GM18873 (cell line): ENCODE results near the gene FAM229B.
"Not testable (repeated sequence)": the region's sequence is repeated elsewhere in the genome, so short reads cannot be mapped to it uniquely, and the experiment has no call there.

ENCODE experiments used
- ATAC-seq: cut with Tn5 transposase; IDR thresholded peaks from one replicate; pipeline ENCODE4 v1.9.1; 2021; ENCODE audit warnings: mild to moderate bottlenecking, moderate library complexity, moderate number of reproducible peaks; ENCODE audit not compliant: unreplicated experiment, low FRiP score

FAM229B gene

GRCh38 chr6:112061605-112062004, 25.8 kb upstream of the FAM229B start:
- ATAC-seq = no peak

- no peak for ATAC-seq
Observed at GRCh38 chr6:112062966-112063365, 24.4 kb upstream of the FAM229B start.

- no peak for ATAC-seq
Observed at GRCh38 chr6:112065426-112065986, 21.9 kb upstream of the FAM229B start.

- no peak for ATAC-seq
Observed at GRCh38 chr6:112066606-112067005, 20.8 kb upstream of the FAM229B start.

GRCh38 chr6:112081569-112081968, 5.8 kb upstream of the FAM229B start:
- no peak for ATAC-seq

- no peak for ATAC-seq
Observed at GRCh38 chr6:112085286-112086065, 1.9 kb upstream of the FAM229B start.

GRCh38 chr6:112086744-112087135, 651 bp upstream of the FAM229B start:
- ATAC-seq = peak; percentile 18

- ATAC-seq = no peak
Observed at GRCh38 chr6:112087916-112088315, 525 bp downstream of the FAM229B start.

GRCh38 chr6:112096901-112097300, 9.5 kb downstream of the FAM229B start:
- no peak for ATAC-seq

GRCh38 chr6:112100561-112100960, 13.2 kb downstream of the FAM229B start:
- no peak for ATAC-seq

- not testable (repeated sequence) for ATAC-seq
Observed at GRCh38 chr6:112106026-112106425, 18.6 kb downstream of the FAM229B start.

GRCh38 chr6:112106562-112106961, 19.2 kb downstream of the FAM229B start:
- no peak for ATAC-seq

- ATAC-seq = no peak
Observed at GRCh38 chr6:112109262-112109661, 21.9 kb downstream of the FAM229B start.

GRCh38 chr6:112113431-112113830, 26.0 kb downstream of the FAM229B start:
- no peak for ATAC-seq

- no peak for ATAC-seq
Observed at GRCh38 chr6:112113918-112114317, 26.5 kb downstream of the FAM229B start.

GRCh38 chr6:112114577-112115223, 27.3 kb downstream of the FAM229B start:
- ATAC-seq = no peak

- no peak for ATAC-seq
Observed at GRCh38 chr6:112116221-112116620, 28.8 kb downstream of the FAM229B start.

- ATAC-seq = no peak
Observed at GRCh38 chr6:112117554-112117953, 30.2 kb downstream of the FAM229B start.

GRCh38 chr6:112118034-112118433, 30.6 kb downstream of the FAM229B start:
- ATAC-seq = no peak

- no peak for ATAC-seq
Observed at GRCh38 chr6:112122756-112123155, 35.4 kb downstream of the FAM229B start.

GRCh38 chr6:112123982-112124381, 36.6 kb downstream of the FAM229B start:
- ATAC-seq = no peak

- no peak for ATAC-seq
Observed at GRCh38 chr6:112128208-112128607, 40.8 kb downstream of the FAM229B start.
